Activated T-cell treated with anti-CD3 and anti-CD28 coated beads, Interleukin-2, amount 50 U/mL, for 24 hours (primary cell): ENCODE measurements around the gene TMTC1.

Experiments
- DNase-seq: peaks from one replicate; pipeline ENCODE4 v3.0.0-alpha.2; 2020
- H3K27ac Mint-ChIP-seq: 2 replicates; pipeline ENCODE4 v1.8.0; 2020; ENCODE audit warnings: mild to moderate bottlenecking, mixed read lengths
- H3K27me3 Mint-ChIP-seq: 2 replicates; pipeline ENCODE4 v1.8.0; 2020; ENCODE audit warnings: mixed read lengths
- H3K36me3 Mint-ChIP-seq: 2 replicates; pipeline ENCODE4 v1.8.0; 2020; ENCODE audit warnings: low read depth, mixed read lengths
- H3K4me1 Mint-ChIP-seq: 2 replicates; pipeline ENCODE4 v1.8.0; 2020; ENCODE audit warnings: low read depth, mixed read lengths
- H3K4me3 Mint-ChIP-seq: 2 replicates; pipeline ENCODE4 v1.8.0; 2020; ENCODE audit warnings: mild to moderate bottlenecking, moderate library complexity, mixed read lengths
- H3K9me3 Mint-ChIP-seq: 2 replicates; pipeline ENCODE4 v1.8.0; 2020; ENCODE audit warnings: mixed read lengths

TMTC1 gene

GRCh38 chr12:29671742-29672141, 112.0 kb downstream of the TMTC1 start:
- H3K27ac Mint-ChIP-seq: no peak overlapping the region
- no peaks in the 10 kb centered on the region for H3K27me3 Mint-ChIP-seq
- H3K36me3 Mint-ChIP-seq: no peaks in the 10 kb centered on the region
- no peak for DNase-seq
- H3K4me3 Mint-ChIP-seq: no peak overlapping the region
- H3K9me3 Mint-ChIP-seq: no peaks in the 10 kb centered on the region
- no peaks in the 10 kb centered on the region for H3K4me1 Mint-ChIP-seq

GRCh38 chr12:29667011-29667410, 116.7 kb downstream of the TMTC1 start:
- Mint-ChIP-seq H3K36me3 (no peaks in the 10 kb centered on the region), H3K4me3 (no peak overlapping the region), H3K4me1 (no peaks in the 10 kb centered on the region), H3K9me3 (no peaks in the 10 kb centered on the region), H3K27ac (no peak overlapping the region), H3K27me3 (no peaks in the 10 kb centered on the region)
- no peak for DNase-seq

- no peak for DNase-seq
- Mint-ChIP-seq H3K9me3 (no peaks in the 10 kb centered on the region), H3K4me3 (no peak overlapping the region)
Measured at GRCh38 chr12:29665107-29665506, 118.6 kb downstream of the TMTC1 start.

GRCh38 chr12:29662734-29663323, 120.9 kb downstream of the TMTC1 start:
- Mint-ChIP-seq H3K9me3 (no peaks in the 10 kb centered on the region), H3K36me3 (no peaks in the 10 kb centered on the region), H3K4me1 (no peaks in the 10 kb centered on the region), H3K27ac (no peak overlapping the region), H3K27me3 (no peaks in the 10 kb centered on the region), H3K4me3 (no peak overlapping the region)
- DNase-seq: no peak

More at GRCh38 chr12:29665107-29665506, 118.6 kb downstream of the TMTC1 start:
- no peaks in the 10 kb centered on the region for H3K27me3 Mint-ChIP-seq
- no peaks in the 10 kb centered on the region for H3K36me3 Mint-ChIP-seq
- H3K27ac Mint-ChIP-seq: no peak overlapping the region
- no peaks in the 10 kb centered on the region for H3K4me1 Mint-ChIP-seq

- no peak for DNase-seq
- no peaks in the 10 kb centered on the region for H3K9me3 Mint-ChIP-seq
- no peaks in the 10 kb centered on the region for H3K4me1 Mint-ChIP-seq
- H3K4me3 Mint-ChIP-seq: no peak overlapping the region
- H3K36me3 Mint-ChIP-seq: no peaks in the 10 kb centered on the region
- H3K27me3 Mint-ChIP-seq: peaks cover 1% of the 10 kb centered on the region
- no peak overlapping the region for H3K27ac Mint-ChIP-seq
Measured at GRCh38 chr12:29660847-29661246, 122.9 kb downstream of the TMTC1 start.

- no peak overlapping the region for H3K27ac Mint-ChIP-seq
- H3K4me3 Mint-ChIP-seq: no peak overlapping the region
- DNase-seq: no peak
- peaks cover 4% of the 10 kb centered on the region for H3K27me3 Mint-ChIP-seq
- no peaks in the 10 kb centered on the region for H3K36me3 Mint-ChIP-seq
- no peaks in the 10 kb centered on the region for H3K4me1 Mint-ChIP-seq
- no peaks in the 10 kb centered on the region for H3K9me3 Mint-ChIP-seq
Measured at GRCh38 chr12:29656762-29657538, 126.8 kb downstream of the TMTC1 start.

GRCh38 chr12:29655861-29656260, 127.9 kb downstream of the TMTC1 start:
- DNase-seq: no peak
- no peak overlapping the region for H3K27ac Mint-ChIP-seq
- H3K36me3 Mint-ChIP-seq: no peaks in the 10 kb centered on the region
- no peaks in the 10 kb centered on the region for H3K4me1 Mint-ChIP-seq
- no peaks in the 10 kb centered on the region for H3K9me3 Mint-ChIP-seq
- H3K4me3 Mint-ChIP-seq: no peak overlapping the region
- peaks cover 4% of the 10 kb centered on the region for H3K27me3 Mint-ChIP-seq

- Mint-ChIP-seq H3K4me1 (no peaks in the 10 kb centered on the region), H3K27ac (no peak overlapping the region), H3K27me3 (peaks cover 9% of the 10 kb centered on the region), H3K36me3 (no peaks in the 10 kb centered on the region), H3K9me3 (no peaks in the 10 kb centered on the region), H3K4me3 (no peak overlapping the region)
- DNase-seq: no peak
Measured at GRCh38 chr12:29653286-29653685, 130.5 kb downstream of the TMTC1 start.

- H3K4me3 Mint-ChIP-seq: no peak overlapping the region
- peaks cover 7% of the 10 kb centered on the region for H3K27me3 Mint-ChIP-seq
- DNase-seq: no peak
- H3K36me3 Mint-ChIP-seq: no peaks in the 10 kb centered on the region
- H3K9me3 Mint-ChIP-seq: no peaks in the 10 kb centered on the region
- H3K4me1 Mint-ChIP-seq: no peaks in the 10 kb centered on the region
- H3K27ac Mint-ChIP-seq: no peak overlapping the region
Measured at GRCh38 chr12:29650371-29650770, 133.4 kb downstream of the TMTC1 start.

- no peak overlapping the region for H3K4me3 Mint-ChIP-seq
Measured at GRCh38 chr12:29649722-29650121, 134.0 kb downstream of the TMTC1 start.

GRCh38 chr12:29644536-29645162, 139.1 kb downstream of the TMTC1 start:
- H3K27me3 Mint-ChIP-seq: no peaks in the 10 kb centered on the region
- H3K27ac Mint-ChIP-seq: no peak overlapping the region
- H3K4me1 Mint-ChIP-seq: no peaks in the 10 kb centered on the region
- no peak for DNase-seq
- no peak overlapping the region for H3K4me3 Mint-ChIP-seq
- H3K9me3 Mint-ChIP-seq: no peaks in the 10 kb centered on the region
- no peaks in the 10 kb centered on the region for H3K36me3 Mint-ChIP-seq

More at GRCh38 chr12:29649722-29650121, 134.0 kb downstream of the TMTC1 start:
- H3K4me1 Mint-ChIP-seq: no peaks in the 10 kb centered on the region
- DNase-seq: no peak
- H3K27ac Mint-ChIP-seq: no peak overlapping the region
- H3K9me3 Mint-ChIP-seq: no peaks in the 10 kb centered on the region
- peaks cover 7% of the 10 kb centered on the region for H3K27me3 Mint-ChIP-seq
- H3K36me3 Mint-ChIP-seq: no peaks in the 10 kb centered on the region

GRCh38 chr12:29640589-29641345, 143.0 kb downstream of the TMTC1 start:
- Mint-ChIP-seq H3K36me3 (no peaks in the 10 kb centered on the region), H3K4me3 (no peak overlapping the region), H3K4me1 (no peaks in the 10 kb centered on the region), H3K27me3 (peaks cover 4% of the 10 kb centered on the region), H3K9me3 (no peaks in the 10 kb centered on the region), H3K27ac (no peak overlapping the region)
- DNase-seq: no peak

GRCh38 chr12:29639893-29640495, 143.7 kb downstream of the TMTC1 start:
- H3K4me1 Mint-ChIP-seq: no peaks in the 10 kb centered on the region

GRCh38 chr12:29638528-29638927, 145.2 kb downstream of the TMTC1 start:
- Mint-ChIP-seq H3K4me3 (no peak overlapping the region), H3K27me3 (peaks cover 8% of the 10 kb centered on the region), H3K9me3 (no peaks in the 10 kb centered on the region), H3K27ac (no peak overlapping the region), H3K4me1 (no peaks in the 10 kb centered on the region), H3K36me3 (no peaks in the 10 kb centered on the region)
- no peak for DNase-seq

More at GRCh38 chr12:29639893-29640495, 143.7 kb downstream of the TMTC1 start:
- peaks cover 4% of the 10 kb centered on the region for H3K27me3 Mint-ChIP-seq
- no peak overlapping the region for H3K4me3 Mint-ChIP-seq
- H3K36me3 Mint-ChIP-seq: no peaks in the 10 kb centered on the region
- no peaks in the 10 kb centered on the region for H3K9me3 Mint-ChIP-seq
- H3K27ac Mint-ChIP-seq: no peak overlapping the region
- DNase-seq: no peak
